Smooth muscle cell (in vitro differentiated cells): ENCODE measurements around the gene MOV10. TPM values are rescaled to one million over a fixed set of nuclear protein-coding genes. Genes with fewer than 3 reads are reported as not detected.

Experiments
- DNase-seq: peaks from one replicate; lab custom pipeline; 2025; ENCODE audit not compliant: unreplicated experiment; lab: John Stamatoyannopoulos, UW
- H2AFZ ChIP-seq: fragments of 200-600 bp; sonication (generic); 2 replicates; pipeline ENCODE4 v1.6.0; 2016; ENCODE audit warnings: antibody characterized with exemption, low read depth, mild to moderate bottlenecking
- H3F3A ChIP-seq: fragments of 200-600 bp; sonication (generic); 2 replicates; pipeline ENCODE4 v1.6.0; 2017; ENCODE audit warnings: antibody characterized with exemption, low read depth
- H3K27ac ChIP-seq: fragments of 200-600 bp; sonication (generic); 2 replicates; pipeline ENCODE4 v1.5.1; 2016; ENCODE audit warnings: low read depth, mild to moderate bottlenecking
- H3K27me3 ChIP-seq: fragments of 200-600 bp; sonication (generic); 2 replicates; pipeline ENCODE4 v1.6.1; 2016; ENCODE audit warnings: low read depth, mild to moderate bottlenecking
- H3K36me3 ChIP-seq: fragments of 200-600 bp; sonication (generic); 2 replicates; pipeline ENCODE4 v1.5.1; 2016; ENCODE audit warnings: low read depth
- H3K4me1 ChIP-seq: fragments of 200-600 bp; sonication (generic); 2 replicates; pipeline ENCODE4 v1.5.1; 2016; ENCODE audit warnings: low read depth
- H3K4me2 ChIP-seq: fragments of 200-600 bp; sonication (generic); 2 replicates; pipeline ENCODE4 v1.6.0; 2016; ENCODE audit warnings: mild to moderate bottlenecking
- H3K4me3 ChIP-seq: fragments of 200-600 bp; sonication (generic); 2 replicates; pipeline ENCODE4 v1.5.1; 2016; ENCODE audit warnings: mild to moderate bottlenecking
- H3K79me2 ChIP-seq: fragments of 200-600 bp; sonication (generic); 2 replicates; pipeline ENCODE4 v1.6.0; 2016; ENCODE audit warnings: low read depth, mild to moderate bottlenecking
- H3K9ac ChIP-seq: fragments of 200-600 bp; sonication (generic); 2 replicates; pipeline ENCODE4 v1.6.0; 2016; ENCODE audit warnings: low read depth
- H3K9me3 ChIP-seq: fragments of 200-600 bp; sonication (generic); replicated peaks from 2 replicates; pipeline ENCODE4 v1.5.1; 2016; ENCODE audit warnings: low read depth
- H4K20me1 ChIP-seq: fragments of 200-600 bp; sonication (generic); 2 replicates; pipeline ENCODE4 v1.6.0; 2016; ENCODE audit warnings: low read depth
- CTCF ChIP-seq: fragments of 200-600 bp; sonication (generic); IDR thresholded peaks from 2 replicates; pipeline ENCODE4 v1.5.1; 2017; ENCODE audit warnings: borderline replicate concordance, mild to moderate bottlenecking, antibody characterized with exemption; ENCODE audit not compliant: insufficient read depth, poor library complexity, severe bottlenecking
- WGBS: methylation state at CpG from one replicate; pipeline ENCODE4 v1.1.7; 2016; ENCODE audit warnings: low lambda C conversion rate; 5-methylcytosine and 5-hydroxymethylcytosine counted together
- polyA plus RNA-seq: library from polyadenylated mRNA; unstranded; fragments of >200 nt; fragmentation: Nextera tagmentation; extraction: Ambion mirVana; gene quantifications from 2 replicates; pipeline ENCODE4 v1.2.1, GENCODE V29; 2016
- total RNA-seq: library from RNA; depleted of rRNA; stranded (reverse); fragments of >200 nt; gene quantifications from 2 replicates; pipeline ENCODE4 v1.2.3, GENCODE V29; 2014

The MOV10 gene
- total and polyA plus RNA-seq, 2 experiments from 2014 or later: 36.9 to 56.8 TPM

GRCh38 chr1:112698366-112699310 lies 24.2 kb downstream of the MOV10 start:
- Histone ChIP-seq H3K9me3 (no peaks in the 10 kb centered on the region), H2AFZ (no peak overlapping the region), H3K4me3 (no peak overlapping the region), H3K27me3 (no peaks in the 10 kb centered on the region), H3K9ac (no peak overlapping the region), H3K4me1 (peaks cover 15% of the 10 kb centered on the region), H3K4me2 (no peak overlapping the region), H3F3A (peaks cover 26% of the 10 kb centered on the region), H4K20me1 (peaks cover under 1% of the 10 kb centered on the region), H3K36me3 (no peaks in the 10 kb centered on the region), H3K27ac (peak overlapping the region; percentile 97), H3K79me2 (peaks cover 10% of the 10 kb centered on the region)
- TF ChIP-seq CTCF: no peak
- no peak for DNase-seq
- 79% methylated on average over 17 of the region's 17 CpGs for WGBS

GRCh38 chr1:112699425-112700144 lies 25.1 kb downstream of the MOV10 start:
- Histone ChIP-seq H3K27ac (peak overlapping the region; percentile 97), H3K9ac (peak overlapping the region; percentile 66), H3K4me1 (peaks cover 24% of the 10 kb centered on the region), H3K4me2 (no peak overlapping the region), H3F3A (peaks cover 35% of the 10 kb centered on the region), H3K79me2 (peaks cover 19% of the 10 kb centered on the region), H3K36me3 (no peaks in the 10 kb centered on the region), H4K20me1 (peaks cover 10% of the 10 kb centered on the region), H3K9me3 (no peaks in the 10 kb centered on the region), H3K27me3 (no peaks in the 10 kb centered on the region), H3K4me3 (no peak overlapping the region), H2AFZ (no peak overlapping the region)
- 91% methylated on average over 13 of the region's 13 CpGs for WGBS
- no peak for TF ChIP-seq CTCF
- DNase-seq: no peak

- no peak overlapping the region for H2AFZ ChIP-seq
- H3K27me3 ChIP-seq: no peaks in the 10 kb centered on the region
- peak; percentile 86 for DNase-seq
- H3K4me2 ChIP-seq: peak overlapping the region; percentile 60
- H3K4me1 ChIP-seq: peaks cover 30% of the 10 kb centered on the region
- peaks cover 21% of the 10 kb centered on the region for H3K79me2 ChIP-seq
- no peak for TF ChIP-seq CTCF
- no peak overlapping the region for H3K4me3 ChIP-seq
- H3K9ac ChIP-seq: peak overlapping the region; percentile 78
- peaks cover 15% of the 10 kb centered on the region for H4K20me1 ChIP-seq
- 24% methylated on average over 7 of the region's 7 CpGs for WGBS
- H3K9me3 ChIP-seq: no peaks in the 10 kb centered on the region
- H3K27ac ChIP-seq: peak overlapping the region; percentile 97
- no peaks in the 10 kb centered on the region for H3K36me3 ChIP-seq
- H3F3A ChIP-seq: peaks cover 38% of the 10 kb centered on the region
These were observed 26.1 kb downstream of the MOV10 start for GRCh38 chr1:112700290-112701226.
